GM12892 (cell line): ENCODE results near the gene MAP2K6.

ENCODE experiments used
- POLR2A ChIP-seq: IDR thresholded peaks from 2 replicates; pipeline ENCODE4 v1.6.1; 2011; ENCODE audit warnings: low read depth, low read length, control low read depth
- POLR2AphosphoS5 ChIP-seq: IDR thresholded peaks from 2 replicates; pipeline ENCODE4 v1.6.1; 2011; ENCODE audit warnings: low read depth, low read length, control low read depth
- TAF1 ChIP-seq: IDR thresholded peaks from 2 replicates; pipeline ENCODE4 v1.6.1; 2011; ENCODE audit warnings: low read depth, mild to moderate bottlenecking, control low read depth, low read length, borderline replicate concordance

GRCh38 chr17:69588316-69588715, 173.8 kb downstream of the MAP2K6 start:
- TF ChIP-seq POLR2AphosphoS5: no peak
- TF ChIP-seq POLR2A: no peak
- TF ChIP-seq TAF1: no peak
